Motor neuron (in vitro differentiated cells): Measurements from ENCODE around the gene LCAT. TPM values are rescaled to one million over a fixed set of nuclear protein-coding genes. Genes with fewer than 3 reads are reported as not detected.

Experiments used
- ATAC-seq, 8 experiments: fragments of 200-7000 bp; cut with Tn5 transposase; replicated peaks in 6 of 8; 2 replicates each; pipeline ENCODE4 v1.8.0; 2021; ENCODE audit warnings: mild to moderate bottlenecking in 8 of 8, moderate library complexity in 8 of 8
- H3K27ac ChIP-seq, 2 donors: fragments of 250-450 bp; sonication (Bioruptor Pico); 2 replicates each; pipeline ENCODE4 v1.9.0; 2021; ENCODE audit warnings: antibody characterized with exemption in 2 of 2, mild to moderate bottlenecking in 2 of 2, moderate library complexity in 1 of 2
- H3K4me1 ChIP-seq, 2 donors: fragments of 250-450 bp; sonication (Bioruptor Pico); replicated peaks in 1 of 2; 2 replicates each; pipeline ENCODE4 v1.6.1; 2021; ENCODE audit warnings: antibody characterized with exemption in 2 of 2, mild to moderate bottlenecking in 2 of 2, moderate library complexity in 1 of 2
- H3K4me3 ChIP-seq, 5 donors: fragments of 250-450 bp; sonication (Bioruptor Pico); 2 replicates each; pipeline ENCODE4 v1.9.0; 2021; ENCODE audit warnings: antibody characterized with exemption in 5 of 5, mild to moderate bottlenecking in 5 of 5, moderate library complexity in 4 of 5
- WGBS, 10 experiments: fragments of 450-650 bp; shearing (Covaris generic); methylation state at CpG; one replicate each; pipeline ENCODE4 v1.0.0; 2022; 5-methylcytosine and 5-hydroxymethylcytosine counted together
- in situ Hi-C, 9 experiments: fragments of 400-800 bp; cut with MboI; loops; one replicate each; pipeline ENCODE4 v1.15.0; 2021; ENCODE audit warnings: low sequenced_read_pairs in 9 of 9, low pct_unique_long_range_greater_than_20kb in 2 of 9; ENCODE audit not compliant: unreplicated experiment in 9 of 9
- total RNA-seq, 8 experiments: library from RNA; unstranded; fragments of 300-600 nt; gene quantifications; 2 replicates each; pipeline versions ENCODE4 v1.2.3 to v1.2.4, GENCODE V29; 2022

LCAT gene
- total RNA-seq, 8 experiments from 2014 or later, result 3.2 to 20.0 (median 8.0) TPM

- H3K27ac ChIP-seq, result no peak overlapping the region
- in situ Hi-C loops, result no loop called here
- 93% methylated on average over 3 to 6 of the region's 17 CpGs; no CpG with 5 or more reads in 8 of the 10 experiments for WGBS, 10 experiments
- ATAC-seq, result no peak
- H3K4me3 ChIP-seq, result no peak overlapping the region
- H3K4me1 ChIP-seq, result peaks cover 3 to 8% of the 10 kb centered on the region in 2 donors
Observed at GRCh38 chr16:67930678-67931211, 13.2 kb downstream of the LCAT start.

DNA sequence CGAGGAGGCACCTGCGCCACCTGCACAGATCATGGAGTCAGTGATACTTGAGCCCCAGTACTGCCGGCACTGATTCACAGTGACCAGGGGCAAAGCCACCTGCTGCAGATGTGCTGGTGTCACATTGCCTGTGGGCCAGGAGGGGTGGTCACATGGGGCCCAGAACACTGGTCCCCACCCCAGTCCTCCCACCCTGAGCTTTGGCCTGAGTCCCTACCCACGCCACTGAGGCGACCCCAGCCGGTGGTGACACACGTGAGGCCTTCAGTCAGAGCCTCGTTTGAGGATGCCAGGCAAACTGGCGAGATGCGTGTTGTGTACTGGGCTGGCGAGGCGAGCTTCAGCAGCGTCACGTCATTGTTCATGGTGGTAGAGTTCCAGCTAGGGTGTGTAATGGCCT lies 13.7 kb downstream of the LCAT start:
- 100% methylated on average over 1 of the region's 14 CpGs; no CpG with 5 or more reads in 9 of the 10 experiments for WGBS, 10 experiments
- H3K27ac ChIP-seq, result no peak overlapping the region
- peaks cover 3 to 8% of the 10 kb centered on the region in 2 donors for H3K4me1 ChIP-seq
- in situ Hi-C loops, result no loop called here
- no peak for ATAC-seq
- H3K4me3 ChIP-seq, result no peak overlapping the region

GRCh38 chr16:67928561-67929364 lies 15.2 kb downstream of the LCAT start:
- Histone ChIP-seq H3K27ac (no peak overlapping the region), H3K4me3 (no peak overlapping the region), H3K4me1 (no peaks in the 10 kb centered on the region)
- 0 to 82% (median 6%) methylated on average over 2 to 4 of the region's 16 CpGs; no CpG with 5 or more reads in 5 of the 10 experiments for WGBS, 10 experiments
- ATAC-seq, result peak; percentile 63 to 83 (median 70)
- in situ Hi-C loops, result no loop called here

DNA sequence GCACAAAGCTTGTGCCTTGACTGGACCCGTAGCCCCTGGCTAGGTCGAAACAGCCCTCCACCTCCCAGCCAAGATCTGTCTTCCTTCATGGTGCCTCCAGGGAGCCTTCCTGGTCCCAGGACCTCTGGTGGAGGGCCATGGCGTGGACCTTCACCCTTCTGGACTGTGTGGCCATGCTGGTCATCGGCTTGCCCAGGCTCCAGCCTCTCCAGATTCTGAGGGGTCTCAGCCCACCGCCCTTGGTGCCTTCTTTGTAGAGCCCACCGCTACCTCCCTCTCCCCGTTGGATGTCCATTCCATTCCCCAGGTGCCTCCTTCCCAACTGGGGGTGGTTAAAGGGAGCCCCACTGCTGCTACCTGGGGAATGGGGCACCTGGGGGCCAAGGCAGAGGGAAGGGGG lies 15.8 kb downstream of the LCAT start:
- H3K4me3 ChIP-seq, result no peak overlapping the region
- whole genome bisulfite sequencing, 10 experiments, result 7 to 84% methylated on average over 2 of the region's 7 CpGs; no CpG with 5 or more reads in 8 of the 10 experiments
- ATAC-seq, result peak in 3 of 8 experiments; percentile 1 to 6 (median 5)
- in situ Hi-C loops, result no loop called here
- H3K4me1 ChIP-seq, result no peaks in the 10 kb centered on the region
- H3K27ac ChIP-seq, result no peak overlapping the region

DNA sequence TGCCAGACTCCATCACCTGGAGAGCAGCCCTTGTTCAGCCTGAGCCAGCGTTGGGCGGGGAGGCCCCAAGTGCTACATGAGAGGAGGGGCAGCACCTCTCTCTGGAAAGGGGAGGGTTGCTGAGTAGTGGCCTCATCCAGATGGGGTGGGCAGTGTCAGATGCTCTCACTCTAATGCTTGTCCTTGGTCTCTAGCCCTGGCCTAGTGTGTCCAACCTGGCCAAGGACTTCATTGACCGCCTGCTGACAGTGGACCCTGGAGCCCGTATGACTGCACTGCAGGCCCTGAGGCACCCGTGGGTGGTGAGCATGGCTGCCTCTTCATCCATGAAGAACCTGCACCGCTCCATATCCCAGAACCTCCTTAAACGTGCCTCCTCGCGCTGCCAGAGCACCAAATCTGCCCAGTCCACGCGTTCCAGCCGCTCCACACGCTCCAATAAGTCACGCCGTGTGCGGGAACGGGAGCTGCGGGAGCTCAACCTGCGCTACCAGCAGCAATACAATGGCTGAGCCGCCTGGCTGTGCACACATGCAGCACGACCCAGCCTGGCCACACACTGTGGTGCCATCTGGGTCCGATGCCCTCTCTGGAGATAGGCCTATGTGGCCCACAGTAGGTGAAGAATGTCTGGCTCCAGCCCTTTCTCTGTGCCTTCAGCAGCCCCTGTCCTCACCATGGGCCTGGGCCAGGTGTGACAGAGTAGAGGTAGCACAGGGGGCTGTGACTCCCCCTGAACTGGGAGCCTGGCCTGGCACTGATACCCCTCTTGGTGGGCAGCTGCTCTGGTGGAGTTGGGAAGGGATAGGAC lies 16.6 kb downstream of the LCAT start:
- in situ Hi-C loops, result no loop called here
- H3K4me3 ChIP-seq, result no peak overlapping the region
- WGBS, 10 experiments, result 80 to 100% (median 88%) methylated on average over 2 to 4 of the region's 22 CpGs; no CpG with 5 or more reads in 5 of the 10 experiments
- ATAC-seq, result no peak
- H3K4me1 ChIP-seq, result no peaks in the 10 kb centered on the region
- no peak overlapping the region for H3K27ac ChIP-seq

DNA sequence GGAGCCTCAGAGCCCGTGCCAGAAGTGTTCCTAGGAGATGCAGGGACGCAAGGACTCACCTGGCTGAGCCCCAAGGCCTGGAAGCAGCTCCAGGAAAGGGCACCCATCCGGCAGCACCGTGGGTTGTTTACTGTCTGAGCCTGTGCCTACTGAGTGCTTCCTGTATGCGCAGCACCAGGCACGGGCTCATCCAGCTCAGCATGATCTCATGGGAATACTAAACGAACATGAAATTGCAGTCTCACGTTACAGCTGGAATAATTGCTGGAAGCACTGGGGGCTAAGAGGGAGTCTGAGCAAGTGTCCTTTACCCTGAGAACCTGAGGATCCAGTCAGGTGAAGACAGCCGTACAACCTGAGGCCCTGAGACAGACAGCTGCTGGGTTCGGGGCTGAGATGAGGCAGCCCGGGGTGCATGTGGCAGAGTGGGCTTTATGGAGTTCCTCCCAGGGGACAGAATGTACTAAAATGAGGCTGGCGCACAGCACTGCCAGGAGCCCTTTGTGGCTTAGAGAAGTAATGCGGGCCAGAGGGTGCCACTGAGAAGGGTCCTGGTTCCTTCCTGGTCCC lies 17.7 kb downstream of the LCAT start:
- peak in 6 of 8 experiments; percentile 8 to 62 (median 31) for ATAC-seq
- Histone ChIP-seq H3K4me1 (no peaks in the 10 kb centered on the region), H3K4me3 (no peak overlapping the region), H3K27ac (no peak overlapping the region)
- in situ Hi-C loops, result no loop called here
- WGBS, 10 experiments, result 17 to 100% (median 69%) methylated on average over 1 to 4 of the region's 13 CpGs; no CpG with 5 or more reads in 1 of the 10 experiments

GRCh38 chr16:67924140-67924906 lies 19.6 kb downstream of the LCAT start:
- H3K27ac ChIP-seq, result no peak overlapping the region
- WGBS, 10 experiments, result 80 to 100% (median 93%) methylated on average over 1 to 5 of the region's 10 CpGs; no CpG with 5 or more reads in 4 of the 10 experiments
- ATAC-seq, result no peak
- H3K4me1 ChIP-seq, result peaks cover 0 to 2% of the 10 kb centered on the region in 2 donors
- no peak overlapping the region for H3K4me3 ChIP-seq
- in situ Hi-C loops, result no loop called here

DNA sequence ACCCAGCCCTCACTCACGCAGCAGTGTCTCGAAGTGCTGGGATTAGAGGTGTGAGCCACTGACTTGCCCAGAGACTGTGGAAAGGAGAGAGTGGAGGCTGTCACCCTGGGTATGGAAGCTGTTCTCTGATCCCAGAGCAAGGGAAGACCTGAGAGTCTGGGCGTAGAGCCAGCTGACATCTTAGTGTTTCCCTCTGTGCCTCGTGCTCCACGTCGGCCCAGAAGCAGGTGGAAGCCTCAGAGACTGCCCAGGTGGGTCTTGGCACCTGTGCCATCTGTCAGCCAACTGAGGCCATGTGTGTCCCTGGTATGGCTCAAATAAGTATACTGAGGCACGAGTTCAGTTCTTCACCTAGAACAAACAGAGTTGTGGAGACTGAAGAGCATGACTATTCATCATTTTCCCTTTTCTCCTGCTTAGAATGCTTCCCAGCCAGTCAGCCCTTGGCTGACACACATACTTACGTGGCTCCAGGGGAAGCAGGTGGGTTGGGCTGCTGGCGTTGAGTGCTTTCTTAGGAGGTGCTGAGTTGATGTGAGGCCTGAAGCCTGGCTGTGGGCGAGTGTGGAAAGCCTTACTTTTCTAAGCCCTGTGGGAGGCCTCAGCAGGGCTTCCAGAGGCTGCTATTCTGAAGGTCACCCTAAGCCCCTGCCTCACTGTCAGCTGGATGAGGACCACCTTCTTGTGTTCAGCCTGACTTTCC lies 20.4 kb downstream of the LCAT start:
- ATAC-seq, result peak in 1 of 8 experiments; percentile 21
- Histone ChIP-seq H3K4me3 (no peak overlapping the region), H3K27ac (no peak overlapping the region), H3K4me1 (peaks cover 0 to 2% of the 10 kb centered on the region in 2 donors)
- 88 to 100% (median 100%) methylated on average over 1 to 4 of the region's 10 CpGs; no CpG with 5 or more reads in 5 of the 10 experiments for WGBS, 10 experiments
- in situ Hi-C loops, result no loop called here

DNA sequence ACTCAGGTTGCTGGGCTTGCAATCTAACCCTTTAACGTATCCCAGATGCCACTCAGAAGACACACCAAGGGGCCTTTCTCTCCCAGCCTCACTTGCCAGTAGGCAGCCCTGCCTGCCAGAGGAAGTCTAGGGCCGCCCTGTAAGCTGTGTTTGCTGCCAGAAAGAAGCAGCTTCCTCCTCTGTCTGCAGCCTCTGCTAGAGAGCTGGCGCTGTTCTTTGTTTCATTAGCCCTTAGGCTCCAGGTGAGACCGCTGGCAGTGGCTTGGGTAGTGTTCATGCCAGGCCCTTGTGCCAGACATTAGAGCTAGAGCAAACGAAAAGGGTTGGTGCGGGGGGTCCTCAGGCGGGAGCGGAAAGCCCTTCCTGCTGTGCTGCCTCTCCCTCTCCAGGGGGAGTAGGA lies 21.2 kb downstream of the LCAT start:
- 0 to 100% (median 90%) methylated on average over 1 to 5 of the region's 8 CpGs; no CpG with 5 or more reads in 3 of the 10 experiments for WGBS, 10 experiments

DNA sequence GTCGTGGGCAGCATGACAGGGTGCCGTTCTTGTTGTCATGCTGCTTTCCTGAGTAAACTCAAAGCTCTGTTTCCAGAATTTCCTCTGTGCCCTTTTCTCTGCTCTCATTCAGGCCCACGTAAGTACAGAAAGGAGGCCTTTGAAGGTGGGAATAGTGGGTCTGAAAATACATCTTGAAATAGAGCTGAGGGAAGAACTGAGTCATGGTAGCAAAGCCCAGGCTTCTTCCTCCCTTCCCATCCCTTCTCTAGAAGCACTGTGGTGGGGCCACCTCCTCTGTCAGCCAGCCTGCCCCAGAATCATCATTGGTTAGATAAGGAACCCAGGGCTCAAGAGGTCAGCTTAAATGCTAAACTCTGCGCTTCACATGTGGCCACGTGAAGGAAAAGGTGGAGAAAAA lies 21.7 kb downstream of the LCAT start:
- no peak overlapping the region for H3K27ac ChIP-seq
- no peak overlapping the region for H3K4me3 ChIP-seq
- H3K4me1 ChIP-seq, result peaks cover 0 to 7% of the 10 kb centered on the region in 2 donors
- WGBS, 10 experiments, result 0 to 94% (median 77%) methylated on average over 1 to 4 of the region's 5 CpGs; no CpG with 5 or more reads in 4 of the 10 experiments
- in situ Hi-C loops, result no loop called here
- ATAC-seq, result no peak

More for the DNA sequence above, 21.2 kb downstream of the LCAT start:
- no peak overlapping the region for H3K4me3 ChIP-seq
- no peak overlapping the region for H3K27ac ChIP-seq
- in situ Hi-C loops, result no loop called here
- H3K4me1 ChIP-seq, result peaks cover 0 to 2% of the 10 kb centered on the region in 2 donors
- ATAC-seq, result no peak

DNA sequence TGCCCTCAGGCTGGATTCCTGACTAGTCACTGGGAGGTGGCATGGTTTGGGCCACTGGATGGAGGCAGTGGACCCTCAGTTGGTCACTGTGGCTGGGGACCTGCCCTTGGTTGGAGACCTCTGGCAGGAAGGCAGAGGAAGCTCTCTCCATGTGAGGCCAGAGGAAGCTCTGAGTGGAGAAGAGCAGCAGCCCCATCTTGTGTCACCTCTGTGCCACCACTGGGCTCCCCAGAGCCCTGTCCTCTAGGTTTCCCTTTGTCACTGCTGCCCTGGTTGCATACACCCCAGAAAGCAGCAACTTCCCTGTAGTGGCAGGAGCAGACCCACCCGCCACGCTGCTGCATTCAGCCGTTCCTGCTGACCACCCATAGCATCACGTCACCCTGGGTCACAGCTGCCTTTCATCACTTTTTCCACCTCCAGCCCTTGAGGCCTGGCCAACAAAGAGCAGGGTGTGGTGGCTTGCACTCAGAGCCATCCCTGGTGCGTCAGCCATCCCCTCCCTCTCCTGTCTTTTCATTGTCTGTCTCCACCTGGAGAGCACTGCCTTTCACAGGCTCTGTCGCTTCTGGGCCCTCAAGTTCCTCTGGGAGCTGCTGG lies 24.2 kb downstream of the LCAT start:
- 40 to 100% (median 90%) methylated on average over 1 to 5 of the region's 6 CpGs; no CpG with 5 or more reads in 3 of the 10 experiments for WGBS, 10 experiments
- H3K27ac ChIP-seq, result no peak overlapping the region
- H3K4me3 ChIP-seq, result no peak overlapping the region
- H3K4me1 ChIP-seq, result peaks cover 0 to 10% of the 10 kb centered on the region in 2 donors
- in situ Hi-C loops, result no loop called here
- ATAC-seq, result peak in 2 of 8 experiments; percentile 76 to 82
